AG04449 (cell line): ENCODE data around the gene CCDC85C.

ENCODE experiments used
- CTCF ChIA-PET: fragments of 350-600 bp; formaldehyde crosslinking; extraction: SDS; loops from one replicate; lab custom pipeline; 2021; ENCODE audit warnings: antibody characterized with exemption; lab: Yijun Ruan, JAX
- POLR2A ChIA-PET: fragments of 400-600, 350-600 bp; formaldehyde crosslinking; extraction: SDS; loops from one replicate; lab custom pipeline; 2020; ENCODE audit warnings: antibody characterized with exemption, inconsistent platforms; lab: Yijun Ruan, JAX
- DNase-seq: peaks from one replicate; pipeline ENCODE4 v3.0.0-alpha.2; 2010; ENCODE audit warnings: low read depth, low spot score
- H3K4me3 ChIP-seq: 2 replicates; pipeline ENCODE4 v1.5.1; 2011; ENCODE audit warnings: low read depth, mild to moderate bottlenecking, control low read depth, low read length
- CTCF ChIP-seq: IDR thresholded peaks from one replicate; pipeline ENCODE4 v1.5.1; 2011; ENCODE audit warnings: mild to moderate bottlenecking, moderate library complexity, low read length, control low read depth, inconsistent platforms; ENCODE audit not compliant: insufficient read depth; ENCODE audit errors: missing control alignments

CCDC85C gene

GRCh38 chr14:99544991-99545390, 59.0 kb downstream of the CCDC85C start:
- TF ChIP-seq CTCF, result no peak
- CTCF ChIA-PET, result interaction anchor here (0.7 to 0.8 kb wide), 3 partner anchors 11 to 23 kb away, joined by 3 to 4 read pairs (median 3); no protein-coding TSS in a partner anchor

GRCh38 chr14:99543985-99544384, 60.0 kb downstream of the CCDC85C start:
- POLR2A ChIA-PET, result no interaction called here
- H3K4me3 ChIP-seq, result no peak overlapping the region
- CTCF ChIA-PET, result interaction anchor here (0.8 to 1.1 kb wide), 2 partner anchors 9 to 135 kb away, joined by 3 read pairs; no protein-coding TSS in a partner anchor
- no peak for DNase-seq
- TF ChIP-seq CTCF, result no peak

More at GRCh38 chr14:99544991-99545390, 59.0 kb downstream of the CCDC85C start:
- no peak overlapping the region for H3K4me3 ChIP-seq
- DNase-seq, result no peak
- POLR2A ChIA-PET, result no interaction called here

- POLR2A ChIA-PET, result interaction anchor here (0.6 kb wide), 1 partner anchor 11 kb away, joined by 3 read pairs; no protein-coding TSS in a partner anchor
- no peak overlapping the region for H3K4me3 ChIP-seq
- DNase-seq, result no peak
- CTCF ChIA-PET, result interaction anchor here (0.8 to 1.3 kb wide), 3 partner anchors 9 to 136 kb away, joined by 3 read pairs; no protein-coding TSS in a partner anchor
- TF ChIP-seq CTCF, result no peak
Observed at GRCh38 chr14:99543370-99543769, 60.6 kb downstream of the CCDC85C start.

- H3K4me3 ChIP-seq, result no peak overlapping the region
- POLR2A ChIA-PET, result no interaction called here
- TF ChIP-seq CTCF, result no peak
- no peak for DNase-seq
- CTCF ChIA-PET, result interaction anchor here (1.3 kb wide), 1 partner anchor 86 kb away, joined by 3 read pairs; no protein-coding TSS in a partner anchor
Observed at GRCh38 chr14:99542566-99542965, 61.4 kb downstream of the CCDC85C start.

GRCh38 chr14:99541677-99542470, 62.1 kb downstream of the CCDC85C start:
- TF ChIP-seq CTCF, result no peak
- no peak overlapping the region for H3K4me3 ChIP-seq
- ChIA-PET CTCF (interaction anchor here (0.8 kb wide), 1 partner anchor 9 kb away, joined by 3 read pairs; no protein-coding TSS in a partner anchor), POLR2A (no interaction called here)
- no peak for DNase-seq

GRCh38 chr14:99541211-99541610, 62.8 kb downstream of the CCDC85C start:
- TF ChIP-seq CTCF, result no peak
- POLR2A ChIA-PET, result no interaction called here
- DNase-seq, result no peak
- H3K4me3 ChIP-seq, result no peak overlapping the region
- CTCF ChIA-PET, result interaction anchor here (0.8 kb wide), 1 partner anchor 9 kb away, joined by 3 read pairs; no protein-coding TSS in a partner anchor
